ENCODE results near the gene POLR3B.

The POLR3B gene

GRCh38 chr12:106425061-106425702 is 67.6 kb downstream of the POLR3B start:
- TF ChIP-seq CTCF (IDR thresholded peaks at IDR 0.05; ENCODE audit: borderline replicate concordance, insufficient read depth, low read depth, low read length): no peak
- H3K4me3 ChIP-seq (ENCODE audit: low read depth, low read length): no peak overlapping the region

- H3K4me3 ChIP-seq (ENCODE audit: low read depth, low read length): no peak overlapping the region
- TF ChIP-seq CTCF (IDR thresholded peaks at IDR 0.05; ENCODE audit: borderline replicate concordance, insufficient read depth, low read depth, low read length): no peak
These were observed 70.4 kb downstream of the POLR3B start for GRCh38 chr12:106427917-106428316.

GRCh38 chr12:106428384-106428783 is 70.8 kb downstream of the POLR3B start:
- H3K4me3 ChIP-seq (ENCODE audit: low read depth, low read length): no peak overlapping the region
- TF ChIP-seq CTCF (IDR thresholded peaks at IDR 0.05; ENCODE audit: borderline replicate concordance, insufficient read depth, low read depth, low read length): no peak

- no peak overlapping the region for H3K4me3 ChIP-seq (ENCODE audit: low read depth, low read length)
- TF ChIP-seq CTCF (IDR thresholded peaks at IDR 0.05; ENCODE audit: borderline replicate concordance, insufficient read depth, low read depth, low read length): no peak
These were observed 71.5 kb downstream of the POLR3B start for GRCh38 chr12:106429043-106429552.

- H3K4me3 ChIP-seq (ENCODE audit: low read depth, low read length): no peak overlapping the region
- TF ChIP-seq CTCF (IDR thresholded peaks at IDR 0.05; ENCODE audit: borderline replicate concordance, insufficient read depth, low read depth, low read length): no peak
These were observed 72.1 kb downstream of the POLR3B start for GRCh38 chr12:106429636-106430035.

GRCh38 chr12:106431839-106432411 is 74.4 kb downstream of the POLR3B start:
- no peak for TF ChIP-seq CTCF (IDR thresholded peaks at IDR 0.05; ENCODE audit: borderline replicate concordance, insufficient read depth, low read depth, low read length)
- H3K4me3 ChIP-seq (ENCODE audit: low read depth, low read length): no peak overlapping the region

- no peak overlapping the region for H3K4me3 ChIP-seq (ENCODE audit: low read depth, low read length)
- no peak for TF ChIP-seq CTCF (IDR thresholded peaks at IDR 0.05; ENCODE audit: borderline replicate concordance, insufficient read depth, low read depth, low read length)
These were observed 75.5 kb downstream of the POLR3B start for GRCh38 chr12:106433055-106433454.
